DOHH2 (cell line): ENCODE measurements around the gene MSMP.

Source experiments
- EZH2phosphoT487 ChIP-seq: fragments of 200-600 bp; sonication (generic); IDR thresholded peaks from 2 replicates; pipeline ENCODE4 v1.6.1; 2017; ENCODE audit warnings: borderline replicate concordance, mild to moderate bottlenecking, antibody characterized with exemption, low read length, moderate library complexity, mixed read lengths
- TF ChIP-seq, protein P1 (sequence below): fragments of 200-600 bp; sonication (generic); IDR thresholded peaks from one replicate; pipeline ENCODE4 v1.5.1; 2014; ENCODE audit warnings: antibody characterized with exemption, mild to moderate bottlenecking, low read depth, low read length; ENCODE audit not compliant: poor library complexity, severe bottlenecking

DNA sequence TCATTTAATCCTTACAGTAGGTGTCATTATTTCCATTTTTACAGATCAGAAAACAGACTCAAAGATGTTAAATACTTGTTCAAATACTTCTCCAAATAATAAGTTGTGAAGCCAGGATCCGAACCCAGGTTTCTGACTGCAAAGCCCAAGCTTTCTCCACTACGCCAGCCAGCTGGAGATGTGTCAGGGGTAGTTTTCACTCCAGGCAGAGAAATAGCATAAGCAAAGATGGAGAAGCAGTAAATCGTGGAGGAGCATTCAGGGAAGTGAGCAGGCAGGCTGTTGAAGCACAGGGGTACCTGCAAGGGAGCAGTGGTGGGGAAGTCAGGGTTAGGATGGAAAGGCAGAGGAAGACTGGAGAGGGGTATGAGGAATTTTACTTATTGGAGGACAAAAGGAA lies 25.0 kb downstream of the MSMP start:
- TF ChIP-seq, protein P1, sequence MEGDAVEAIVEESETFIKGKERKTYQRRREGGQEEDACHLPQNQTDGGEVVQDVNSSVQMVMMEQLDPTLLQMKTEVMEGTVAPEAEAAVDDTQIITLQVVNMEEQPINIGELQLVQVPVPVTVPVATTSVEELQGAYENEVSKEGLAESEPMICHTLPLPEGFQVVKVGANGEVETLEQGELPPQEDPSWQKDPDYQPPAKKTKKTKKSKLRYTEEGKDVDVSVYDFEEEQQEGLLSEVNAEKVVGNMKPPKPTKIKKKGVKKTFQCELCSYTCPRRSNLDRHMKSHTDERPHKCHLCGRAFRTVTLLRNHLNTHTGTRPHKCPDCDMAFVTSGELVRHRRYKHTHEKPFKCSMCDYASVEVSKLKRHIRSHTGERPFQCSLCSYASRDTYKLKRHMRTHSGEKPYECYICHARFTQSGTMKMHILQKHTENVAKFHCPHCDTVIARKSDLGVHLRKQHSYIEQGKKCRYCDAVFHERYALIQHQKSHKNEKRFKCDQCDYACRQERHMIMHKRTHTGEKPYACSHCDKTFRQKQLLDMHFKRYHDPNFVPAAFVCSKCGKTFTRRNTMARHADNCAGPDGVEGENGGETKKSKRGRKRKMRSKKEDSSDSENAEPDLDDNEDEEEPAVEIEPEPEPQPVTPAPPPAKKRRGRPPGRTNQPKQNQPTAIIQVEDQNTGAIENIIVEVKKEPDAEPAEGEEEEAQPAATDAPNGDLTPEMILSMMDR, result no peak
- TF ChIP-seq EZH2phosphoT487, result no peak
